Myocyte (in vitro differentiated cells): Measurements from ENCODE around the gene SLC49A4. TPM values are rescaled to one million over a fixed set of nuclear protein-coding genes. Genes with fewer than 3 reads are reported as not detected.
A peak's percentile ranks its signal among the peaks of the same experiment; 100 is the strongest.

Source experiments
- DNase-seq: peaks from one replicate; pipeline ENCODE4 v3.0.0-alpha.2; 2012; ENCODE audit warnings: low read depth
- total RNA-seq: library from RNA; depleted of rRNA; stranded (reverse); fragments of >200 nt; gene quantifications from 2 replicates; pipeline ENCODE4 v1.2.3, GENCODE V29; 2014

The SLC49A4 gene
- total RNA-seq, 1 donor from 2014 or later: 16.7 TPM

DNA sequence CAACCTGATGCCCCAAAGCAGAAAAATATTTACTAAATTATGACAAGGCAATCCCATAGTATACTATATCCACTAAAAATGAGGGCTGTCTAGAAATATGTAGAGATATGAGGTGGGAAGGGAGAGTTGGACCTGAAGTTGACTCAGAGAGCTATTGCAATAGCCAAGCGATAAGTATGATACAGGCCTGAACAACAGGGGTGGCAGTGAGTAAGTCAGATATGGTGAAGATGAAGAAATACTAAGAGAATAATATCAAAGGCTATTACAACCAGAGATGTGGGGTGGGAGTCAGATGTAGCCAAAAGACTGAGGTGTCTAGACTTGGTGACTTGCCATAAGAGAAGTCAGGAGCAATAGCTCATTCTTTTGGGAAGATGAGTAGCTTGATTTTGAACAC lies 10.4 kb upstream of the SLC49A4 start:
- no peak for DNase-seq

DNA sequence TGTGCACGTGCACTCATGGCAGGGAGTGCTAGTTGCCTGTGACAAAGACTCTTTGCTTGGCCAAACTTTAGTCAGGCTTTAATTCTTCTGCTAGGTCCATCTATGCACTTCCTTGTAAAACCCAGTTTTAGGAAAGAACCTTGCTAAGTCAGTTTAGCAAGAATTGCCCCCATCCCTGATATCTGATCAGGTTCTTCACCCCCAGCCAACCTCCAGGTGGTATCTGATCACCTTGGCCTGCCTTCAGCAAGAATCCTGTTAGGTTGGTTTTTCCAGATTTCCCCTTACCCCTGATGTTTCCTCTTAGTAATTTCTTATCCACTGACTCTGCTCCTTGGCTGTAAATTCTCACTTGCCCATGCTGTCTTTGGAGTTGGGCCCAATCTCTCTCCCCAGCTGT lies 9.6 kb upstream of the SLC49A4 start:
- DNase-seq: no peak

DNA sequence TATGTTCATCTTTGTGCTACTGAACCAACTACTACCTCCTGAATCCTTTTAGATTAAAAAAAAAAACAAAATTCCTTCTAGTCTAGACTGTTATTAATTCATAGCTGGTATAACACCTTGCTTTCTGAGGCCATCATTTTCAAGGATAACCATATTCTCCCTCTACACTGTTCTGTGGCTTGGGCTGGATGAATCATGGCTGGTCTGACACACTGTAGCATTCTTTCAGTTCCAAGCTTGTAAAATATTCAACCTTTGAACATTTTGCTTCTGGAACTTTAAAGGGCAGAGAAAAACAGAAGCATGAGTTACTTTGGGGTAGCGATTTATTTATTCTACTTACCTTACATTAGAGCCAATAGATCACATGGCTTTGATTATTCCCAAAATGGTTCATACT lies 8.8 kb upstream of the SLC49A4 start:
- DNase-seq: peak; percentile 33

DNA sequence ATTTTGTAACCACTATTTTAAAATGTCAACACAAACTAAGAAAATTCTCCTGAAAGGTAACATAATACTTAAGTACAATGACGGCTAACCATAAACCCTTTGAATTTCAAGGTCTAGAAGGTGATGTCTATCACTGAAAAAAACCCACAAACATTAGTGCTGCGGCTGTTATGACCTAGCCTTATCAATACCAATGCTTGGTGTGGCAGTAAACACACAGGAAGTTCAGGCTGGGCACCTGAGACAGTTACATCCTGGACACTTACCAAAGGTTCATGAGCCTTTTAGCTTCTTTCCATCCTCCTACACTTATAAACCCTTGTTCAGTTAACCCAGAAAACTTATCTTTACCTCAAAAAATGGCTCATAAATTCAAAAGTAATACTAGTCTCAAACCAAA lies 7.0 kb upstream of the SLC49A4 start:
- no peak for DNase-seq

DNA sequence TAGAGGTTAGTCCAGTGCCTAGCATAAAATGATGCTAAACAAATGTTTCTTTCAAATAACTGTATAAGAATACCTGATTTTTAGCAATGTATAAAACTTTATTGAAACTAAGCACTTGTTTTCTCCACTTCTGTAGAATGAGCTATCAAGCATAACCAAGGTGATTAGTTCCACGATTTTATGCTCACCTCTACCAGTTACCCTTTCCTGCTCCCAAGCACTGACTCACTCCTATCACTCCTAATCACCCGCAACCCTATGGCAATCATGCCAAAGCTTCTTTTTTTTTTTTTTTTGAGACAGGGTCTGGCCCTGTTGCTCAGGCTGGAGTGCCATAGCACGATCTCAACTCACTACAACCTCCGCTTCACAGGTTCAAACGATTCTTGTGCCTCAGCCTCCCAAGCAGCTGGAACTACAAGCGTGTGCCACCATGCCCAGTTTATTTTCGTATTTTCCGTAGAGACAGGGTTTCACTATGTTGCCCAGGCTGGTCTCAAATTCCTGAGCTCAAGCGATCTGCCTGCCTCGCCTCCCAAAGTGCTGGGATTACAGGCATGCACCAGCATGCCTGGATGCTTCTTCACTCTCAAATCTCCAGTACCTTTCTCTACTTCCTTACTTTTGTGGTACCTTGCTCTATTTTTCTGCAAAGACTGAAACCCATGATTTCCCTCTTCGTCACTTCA lies 5.1 kb upstream of the SLC49A4 start:
- no peak for DNase-seq

DNA sequence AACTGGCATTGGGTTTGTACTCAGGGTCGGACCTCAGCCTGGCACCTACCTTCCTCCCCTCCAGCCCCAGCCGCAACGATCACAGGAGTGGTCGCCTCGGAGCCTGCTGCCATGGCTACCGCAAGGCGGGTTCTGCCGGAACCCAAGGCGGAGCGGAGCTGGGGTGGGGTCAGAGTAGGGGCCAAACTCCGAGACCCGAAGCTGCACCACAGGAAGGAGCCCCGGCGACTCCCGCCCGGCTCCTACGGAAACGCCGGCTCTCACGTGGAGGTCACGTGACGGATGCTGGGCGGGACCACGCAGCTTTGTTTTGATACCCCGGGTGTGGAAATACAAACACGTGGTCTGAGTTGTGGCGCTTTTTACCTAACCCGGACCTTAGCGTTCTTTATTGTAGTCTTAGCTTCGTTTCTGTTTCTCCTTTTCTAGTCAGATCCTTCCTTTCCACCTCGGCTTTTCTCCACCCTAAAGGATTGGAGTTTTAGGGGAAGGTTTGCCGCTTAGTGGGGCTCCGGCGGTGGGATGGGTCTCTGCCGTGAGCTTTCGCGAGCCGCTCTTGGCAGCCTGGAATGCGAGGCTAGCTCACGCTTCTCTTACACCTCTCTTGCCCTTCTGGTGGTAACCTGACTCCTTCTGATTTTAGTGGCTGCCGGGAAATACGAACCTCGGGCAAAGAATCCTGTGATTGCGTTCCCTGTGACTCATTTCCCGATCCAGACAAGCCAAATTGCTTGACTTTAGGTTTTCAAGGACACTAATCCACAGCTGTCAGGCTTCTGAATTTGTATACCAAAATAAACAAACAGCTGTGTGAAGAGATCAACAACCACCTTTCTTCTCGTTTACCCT lies 1.1 kb upstream of the SLC49A4 start, which contains the start of gene HSPBAP1:
Gene HSPBAP1 (minus strand): TSS at position 264 of the 849 bp plus-strand sequence. CDS start 151 bp downstream, at position 113.
- DNase-seq: peak; percentile 93

DNA sequence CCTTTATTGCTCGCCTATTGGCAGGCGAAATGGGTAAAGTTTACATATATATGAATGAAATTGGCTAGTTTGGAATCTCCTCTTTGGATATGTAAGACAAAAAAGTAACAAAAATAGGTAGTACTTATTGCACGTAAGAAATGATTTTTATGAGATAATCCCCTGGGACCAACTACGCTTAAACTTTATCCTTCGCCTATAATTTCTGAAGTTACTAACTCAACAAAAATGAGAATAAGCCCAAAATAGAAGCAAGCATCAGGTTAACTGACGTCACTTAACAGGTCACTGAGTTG lies 438 bp upstream of the SLC49A4 start:
- no peak for DNase-seq

DNA sequence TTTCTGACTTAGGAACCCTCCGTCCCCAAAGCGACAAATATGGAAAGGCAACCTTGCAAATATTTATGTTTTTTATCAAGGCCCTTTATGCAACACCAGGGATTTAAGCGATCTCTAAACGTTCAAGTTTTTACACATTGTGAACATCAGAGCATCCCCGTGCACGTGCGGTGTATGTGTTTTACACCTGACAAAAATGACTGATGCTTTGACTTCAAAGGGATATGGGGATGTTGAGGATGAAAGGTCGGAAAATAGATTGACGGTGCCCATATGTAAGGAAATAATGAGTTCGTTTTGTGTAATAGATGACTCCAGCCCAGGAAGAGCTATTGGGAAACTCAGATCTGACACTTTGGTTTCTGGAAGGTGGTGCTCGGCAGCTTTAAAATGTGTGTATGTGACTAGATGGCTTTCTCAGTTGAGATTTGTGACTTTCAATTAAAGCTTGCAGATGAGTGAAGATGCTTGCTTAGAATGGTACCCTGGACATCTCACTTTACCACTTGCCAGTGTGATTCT lies 866 bp downstream of the SLC49A4 start:
- no peak for DNase-seq

DNA sequence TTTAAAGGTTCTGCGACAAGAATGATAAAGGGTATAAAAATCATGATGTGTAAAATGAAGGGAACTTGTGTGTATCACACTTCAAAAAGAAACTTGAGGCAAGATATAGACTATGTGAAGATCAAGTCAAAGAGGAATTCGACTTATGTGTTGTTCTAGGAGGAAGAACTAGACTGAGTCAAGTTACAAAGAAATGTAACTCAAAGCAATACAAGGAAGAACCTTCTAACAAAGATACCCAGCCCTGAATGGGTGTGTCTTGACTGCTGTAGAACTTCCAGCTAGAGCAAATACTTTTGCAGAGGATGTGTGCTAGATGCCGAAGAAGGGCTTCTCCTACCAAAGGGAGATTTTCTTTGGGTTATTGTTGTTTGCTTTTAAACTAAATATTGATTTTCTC lies 2.4 kb downstream of the SLC49A4 start:
- no peak for DNase-seq

DNA sequence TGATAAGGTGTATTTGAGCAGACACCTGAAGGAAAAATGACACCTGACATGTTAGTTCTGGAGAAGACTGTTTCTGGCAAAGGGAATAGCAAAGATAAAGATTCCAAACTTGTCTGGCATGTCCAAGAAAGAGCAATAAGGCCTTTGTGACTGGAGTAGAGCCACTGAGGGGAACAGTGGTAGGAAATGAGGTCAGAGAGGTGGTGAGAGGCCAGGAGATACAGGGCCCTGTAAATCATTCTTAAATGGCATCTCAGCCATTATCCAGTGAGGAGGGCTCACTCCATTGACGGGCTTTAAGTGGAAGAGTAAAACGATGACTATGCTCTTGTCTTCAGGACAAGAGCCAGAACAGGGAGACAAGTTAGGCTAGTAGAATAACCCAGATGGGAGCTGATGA lies 4.5 kb downstream of the SLC49A4 start:
- no peak for DNase-seq

DNA sequence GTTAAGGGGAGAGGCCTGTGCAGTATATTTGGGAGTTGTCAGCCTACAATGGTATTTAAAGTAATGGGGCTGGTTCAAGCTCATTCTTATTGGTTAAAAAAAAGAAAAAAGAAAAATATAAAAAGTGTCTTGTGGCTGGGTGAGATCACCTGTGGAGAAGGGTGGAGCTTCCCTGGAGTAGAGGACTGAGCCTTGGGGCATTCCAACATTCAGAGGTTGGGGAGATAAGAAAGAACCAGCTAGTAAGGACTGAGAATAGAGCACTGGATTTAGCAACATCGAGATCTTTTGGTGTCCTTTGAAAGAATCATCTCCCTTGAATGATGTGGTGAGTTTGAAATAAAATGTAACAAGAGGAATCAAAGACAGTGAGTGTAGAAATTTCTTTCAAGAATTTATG lies 5.2 kb downstream of the SLC49A4 start:
- DNase-seq: no peak

DNA sequence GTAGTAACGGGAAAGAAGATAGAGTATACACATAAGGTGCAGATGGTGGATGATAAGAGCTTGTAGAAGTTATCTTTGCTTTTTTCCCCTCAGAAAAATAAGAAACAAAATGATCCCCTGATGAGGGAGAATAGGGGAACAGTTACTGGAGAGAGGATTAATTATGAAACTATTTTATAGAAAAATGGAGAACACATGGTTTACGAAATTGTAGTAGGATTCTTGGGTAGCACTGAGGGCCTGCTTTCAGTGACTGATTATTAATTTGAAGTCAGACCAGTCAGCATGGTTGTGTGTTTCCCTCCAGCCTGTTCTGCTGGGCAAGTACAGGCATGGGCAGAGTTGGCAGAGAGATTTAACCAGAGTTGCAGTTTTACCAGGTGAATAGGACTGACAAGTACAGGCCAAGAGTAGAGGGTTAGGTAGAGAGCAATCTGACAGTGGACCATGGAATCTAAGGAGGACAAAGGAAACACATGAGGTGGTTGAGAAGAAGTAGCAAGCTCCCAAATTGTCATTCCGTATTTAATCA lies 5.9 kb downstream of the SLC49A4 start:
- DNase-seq: no peak

DNA sequence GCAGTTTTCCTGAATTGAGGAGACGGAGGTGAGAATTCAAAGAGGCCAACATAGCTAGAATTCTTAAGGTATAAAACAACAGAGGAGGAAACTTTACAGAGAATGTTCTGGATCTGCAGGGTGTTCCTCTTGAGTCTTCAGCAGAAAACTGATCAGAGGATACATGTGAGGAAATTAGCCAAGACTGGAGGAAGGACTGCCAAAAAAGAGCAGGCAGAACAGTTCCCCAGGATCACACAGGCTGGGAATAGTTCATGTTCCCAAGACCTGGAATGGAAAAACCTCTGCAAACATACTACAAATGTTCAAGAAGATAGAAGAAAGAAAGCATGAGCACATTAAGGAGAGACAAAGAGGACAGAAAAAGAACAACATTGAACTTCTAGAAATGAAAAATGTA lies 7.5 kb downstream of the SLC49A4 start:
- no peak for DNase-seq

DNA sequence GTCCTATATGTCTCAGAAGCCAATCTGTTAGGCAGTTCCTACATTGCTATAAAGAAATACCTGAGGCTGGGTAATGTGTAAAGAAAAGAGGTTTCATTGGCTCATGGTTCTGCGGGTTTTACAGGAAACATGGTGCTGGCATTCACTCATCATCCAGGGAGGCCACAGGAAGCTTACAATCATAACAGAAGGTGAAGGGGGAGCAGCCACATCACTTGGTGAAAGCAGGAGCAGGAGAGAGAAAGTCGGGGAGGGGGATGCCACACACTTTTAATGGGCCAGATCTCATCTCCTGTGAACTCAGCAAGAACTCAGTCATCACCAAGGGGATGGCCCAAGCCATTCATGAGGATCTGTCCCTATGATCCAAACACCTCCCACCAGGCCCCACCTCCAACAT lies 9.1 kb downstream of the SLC49A4 start:
- no peak for DNase-seq

DNA sequence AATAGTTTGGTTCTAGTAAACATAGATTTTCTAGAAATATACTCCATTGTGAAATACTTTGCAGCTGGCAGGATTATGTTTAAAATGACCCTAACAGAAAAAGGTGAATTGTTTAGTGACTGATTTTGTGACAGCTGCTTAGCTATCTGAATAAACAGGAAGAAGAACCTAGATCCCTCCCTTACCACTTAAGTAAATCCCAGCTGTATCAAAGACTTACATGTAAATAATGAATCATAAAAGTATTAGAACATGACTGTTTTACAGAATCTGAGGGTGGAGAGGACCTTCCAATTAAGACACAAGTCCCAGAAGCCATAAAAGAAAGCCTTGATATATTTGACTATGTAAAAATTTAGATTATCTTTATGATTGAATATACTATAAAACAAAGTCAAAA lies 15.9 kb downstream of the SLC49A4 start:
- peak; percentile 15 for DNase-seq

DNA sequence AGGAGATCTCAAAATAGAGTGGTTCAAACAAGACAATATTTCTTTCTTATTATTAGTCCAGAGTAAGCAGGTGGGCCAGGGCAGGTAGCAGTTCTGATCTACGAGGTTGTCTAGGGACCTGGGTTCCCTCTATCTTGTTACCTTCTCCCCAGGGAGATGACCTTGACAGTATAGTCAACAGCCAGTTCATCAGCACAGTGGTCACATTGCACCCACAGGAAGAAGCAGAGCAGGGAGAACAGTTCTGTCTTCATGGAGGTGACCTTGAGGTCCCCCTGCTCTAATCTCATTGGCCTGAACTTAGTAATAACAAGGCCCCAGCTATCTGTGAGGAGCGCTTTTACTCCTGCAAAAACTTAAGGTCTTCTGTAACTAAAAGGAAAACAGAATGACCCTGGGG lies 21.7 kb downstream of the SLC49A4 start:
- no peak for DNase-seq

DNA sequence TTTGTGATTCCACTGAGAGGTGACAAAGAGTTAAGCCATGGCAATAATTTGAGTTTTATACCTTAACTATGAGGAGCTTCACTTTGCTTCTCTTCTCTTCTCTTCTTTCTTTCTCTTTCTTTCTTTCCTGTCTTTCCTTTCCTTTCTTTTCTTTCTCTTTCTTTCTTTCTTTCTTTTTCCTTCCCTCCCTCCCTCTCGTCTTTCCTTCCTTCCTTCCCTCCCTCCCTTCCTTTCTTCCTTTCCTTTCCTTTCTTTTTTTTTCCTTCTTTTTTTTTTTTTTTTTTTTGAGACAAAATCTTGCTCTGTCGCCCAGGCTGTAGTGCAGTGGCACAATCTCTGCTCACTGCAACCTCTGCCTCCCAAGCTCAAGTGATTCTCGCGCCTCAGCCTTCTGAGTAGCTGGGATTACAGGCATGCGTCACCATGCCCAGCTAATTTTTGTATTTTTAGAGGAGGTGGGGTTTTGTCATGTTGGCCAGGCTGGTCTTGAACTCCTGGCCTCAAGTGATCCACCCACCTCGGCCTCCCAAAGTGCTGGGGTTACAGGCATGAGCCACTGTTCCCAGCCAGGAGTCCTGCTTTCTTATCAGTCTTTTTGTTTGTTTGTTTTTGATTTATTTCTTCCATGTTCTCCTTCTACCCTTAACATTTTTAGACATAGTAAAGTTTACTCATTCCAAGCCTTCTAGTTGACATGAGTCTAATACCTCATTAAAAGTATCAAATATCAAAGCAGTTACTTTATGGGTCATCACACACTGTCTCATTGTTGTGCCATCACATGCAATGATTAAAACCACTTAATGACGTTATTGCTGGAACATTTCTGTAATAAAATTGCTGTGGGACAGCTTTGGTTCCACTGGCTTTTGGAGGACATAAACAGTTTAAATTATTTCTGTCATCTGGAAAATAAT lies 29.9 kb downstream of the SLC49A4 start:
- DNase-seq: peak; percentile 58

DNA sequence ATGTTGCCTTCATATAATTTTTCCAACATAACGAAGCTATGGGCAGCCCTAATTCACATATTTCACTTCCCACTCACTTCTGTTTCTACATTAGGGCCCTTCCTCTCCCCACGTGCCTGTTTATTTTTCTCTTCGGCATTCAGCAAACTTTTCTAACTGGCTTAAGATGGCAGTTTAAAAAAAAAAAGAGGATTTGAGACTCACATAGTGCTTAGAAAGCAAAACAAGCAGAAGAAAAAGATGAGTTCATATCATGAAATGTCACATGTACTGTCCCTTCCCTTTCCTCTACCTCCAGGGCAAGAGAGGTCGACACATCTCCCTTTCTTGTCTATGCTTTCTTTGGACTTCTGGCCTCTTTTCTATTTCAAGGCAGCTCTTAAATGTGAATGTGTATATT lies 30.6 kb downstream of the SLC49A4 start:
- DNase-seq: no peak

DNA sequence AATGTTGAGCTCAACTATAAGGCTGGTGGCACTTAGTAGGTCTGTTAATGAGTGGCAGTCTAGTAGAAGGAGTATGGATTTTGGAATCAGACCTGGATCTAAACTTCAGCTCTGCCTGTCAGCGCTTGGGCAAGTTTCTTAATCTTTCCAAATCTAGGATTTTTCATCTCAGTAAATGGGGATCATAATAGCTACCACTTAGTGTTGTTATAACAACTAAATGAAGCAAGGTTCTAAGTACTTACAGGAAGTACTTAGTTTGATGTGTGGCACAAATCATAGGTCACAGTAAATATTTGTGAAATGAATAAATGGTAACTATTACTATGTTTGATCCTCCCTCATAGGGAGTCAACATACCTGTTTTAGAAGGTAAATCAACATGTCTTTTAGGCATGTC lies 31.4 kb downstream of the SLC49A4 start:
- DNase-seq: no peak

DNA sequence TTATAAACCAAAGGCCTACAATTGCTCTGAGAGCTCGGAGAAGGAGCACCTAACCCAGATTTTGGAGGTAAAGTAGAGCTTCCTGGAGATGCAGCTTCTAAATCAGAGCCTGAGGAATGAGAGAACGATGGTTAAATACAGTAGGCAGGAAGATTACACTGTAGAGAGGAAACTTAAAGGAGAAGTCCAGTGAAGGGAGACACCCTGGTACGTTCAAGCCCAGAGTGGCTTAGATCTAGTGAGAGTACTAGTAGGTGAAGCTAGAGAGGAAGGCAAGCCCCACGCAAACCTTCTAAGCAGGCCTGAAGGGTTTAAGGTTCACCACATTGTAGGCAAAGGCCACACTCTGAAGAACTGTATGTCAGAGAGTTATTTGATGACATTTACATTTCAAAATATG lies 33.4 kb downstream of the SLC49A4 start:
- no peak for DNase-seq

DNA sequence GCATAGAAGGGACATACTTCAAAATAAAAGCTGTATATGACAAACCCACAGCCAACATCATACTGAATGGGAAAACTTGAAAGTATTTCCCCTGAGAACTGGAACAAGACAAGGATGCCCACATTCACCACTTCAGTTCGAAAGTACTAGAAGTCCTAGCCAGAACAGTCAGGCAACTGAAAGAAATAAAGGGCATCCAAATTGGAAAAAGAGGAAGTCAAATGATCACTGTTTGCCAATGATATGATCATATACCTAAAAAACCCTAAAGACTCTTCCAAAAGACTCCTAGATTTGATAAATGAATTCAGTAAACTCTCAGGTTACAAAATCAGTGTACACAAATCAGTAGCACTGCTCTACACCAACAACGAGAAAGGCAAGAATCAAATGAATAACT lies 40.7 kb downstream of the SLC49A4 start:
- no peak for DNase-seq
